Stimulated activated CD8-positive, alpha-beta memory T cell treated with anti-CD3 and anti-CD28 coated beads, Interleukin-12 subunit alpha, Interleukin-12 subunit beta, amount 100 ng/mL, for 4 hours (primary cell): ENCODE measurements around the gene HBA1.
"Not testable (repeated sequence)": the region's sequence is repeated elsewhere in the genome, so short reads cannot be mapped to it uniquely, and the experiment has no call there.

Experiments
- DNase-seq: peaks from one replicate; pipeline ENCODE4 v3.0.0-alpha.2; 2020; ENCODE audit warnings: low read depth

HBA1 gene

GRCh38 chr16:203246-203645, 26.8 kb downstream of the HBA1 start:
- no peak for DNase-seq

GRCh38 chr16:204046-204445, 27.6 kb downstream of the HBA1 start:
- DNase-seq: not testable (repeated sequence)

GRCh38 chr16:209359-209758, 32.9 kb downstream of the HBA1 start:
- not testable (repeated sequence) for DNase-seq

- DNase-seq: not testable (repeated sequence)
Observed at GRCh38 chr16:211631-212180, 35.2 kb downstream of the HBA1 start.

GRCh38 chr16:212999-213398, 36.5 kb downstream of the HBA1 start:
- DNase-seq: no peak

- no peak for DNase-seq
Observed at GRCh38 chr16:220021-220420, 43.5 kb downstream of the HBA1 start.
